HG03520 (cell line): ENCODE data around the gene SSBP4.
A peak's percentile ranks its signal among the peaks of the same experiment; 100 is the strongest.

Experiments
- ATAC-seq: cut with Tn5 transposase; IDR thresholded peaks from one replicate; pipeline ENCODE4 v1.9.1; 2021; ENCODE audit warnings: mild to moderate bottlenecking, moderate library complexity; ENCODE audit not compliant: unreplicated experiment

SSBP4 gene

GRCh38 chr19:18419699-18420460 lies 682 bp downstream of the SSBP4 start:
- ATAC-seq: peak; percentile 2

GRCh38 chr19:18420930-18421329 lies 1.7 kb downstream of the SSBP4 start:
- no peak for ATAC-seq

GRCh38 chr19:18421371-18421959 lies 2.3 kb downstream of the SSBP4 start:
- ATAC-seq: no peak

DNA sequence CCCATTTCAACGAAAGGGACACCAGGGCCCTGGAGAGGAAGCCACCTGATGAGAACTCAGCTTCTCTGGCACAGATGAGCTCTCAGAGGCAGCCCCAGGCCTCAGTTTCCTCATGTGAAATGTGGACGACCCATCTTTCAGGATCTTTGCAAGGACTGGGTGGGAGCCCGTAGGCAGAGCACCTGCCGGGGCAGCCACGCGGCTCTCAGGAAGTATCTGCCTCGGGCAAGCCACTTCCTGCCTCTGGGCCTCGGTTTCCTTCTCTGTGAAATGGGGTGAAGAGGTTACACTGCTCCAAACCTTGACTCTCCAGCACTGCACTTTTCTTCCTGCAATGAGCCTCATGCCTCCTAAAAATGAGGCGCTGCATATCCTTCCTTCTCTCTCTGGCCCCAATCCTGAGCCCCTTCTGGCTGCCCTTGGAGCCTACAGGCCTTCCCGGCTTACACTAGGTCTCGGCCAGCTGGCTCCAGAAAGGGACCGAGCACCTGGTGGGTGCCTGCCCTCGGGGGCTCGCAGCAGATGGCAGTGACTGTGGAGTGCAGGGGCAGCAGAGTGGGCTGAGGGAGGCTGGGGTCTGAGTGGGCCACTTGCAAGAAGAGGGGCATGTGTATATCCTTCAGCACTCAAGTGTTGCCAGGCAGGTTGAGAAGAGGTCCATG lies 3.5 kb downstream of the SSBP4 start:
- no peak for ATAC-seq

- no peak for ATAC-seq
Observed at GRCh38 chr19:18423258-18424020, 4.2 kb downstream of the SSBP4 start.

- no peak for ATAC-seq
Observed at GRCh38 chr19:18424122-18424889, 5.1 kb downstream of the SSBP4 start.

DNA sequence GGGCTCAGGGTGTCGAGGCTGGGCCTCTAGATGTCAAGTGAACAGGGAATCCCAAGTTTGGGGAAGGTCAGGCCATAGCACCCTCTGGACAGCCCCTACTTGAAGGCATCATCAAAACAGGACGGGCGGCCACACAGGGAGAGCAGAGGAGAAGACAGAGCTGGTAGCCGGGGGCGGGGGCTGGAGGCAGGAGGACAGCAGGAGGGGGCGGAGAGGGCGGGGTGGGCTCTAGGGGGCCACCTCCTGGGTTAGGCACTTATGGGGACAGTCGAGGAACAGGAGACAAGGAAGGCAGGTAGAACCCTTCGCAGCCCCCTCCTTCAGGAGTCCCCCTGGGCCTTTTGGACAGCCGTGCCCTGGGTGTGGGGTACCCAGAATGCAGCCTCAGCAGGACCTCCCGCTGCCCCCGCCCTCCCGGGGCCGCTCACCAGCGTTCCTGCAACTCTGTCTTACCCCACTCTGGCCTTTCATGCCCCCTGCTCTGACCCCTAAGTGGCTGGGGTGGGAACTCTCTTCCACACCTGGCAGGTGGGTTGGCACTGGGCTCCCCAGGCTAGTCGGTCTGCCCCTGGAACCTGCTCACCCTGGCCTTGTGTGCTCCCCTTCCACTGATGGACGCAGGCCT lies 5.8 kb downstream of the SSBP4 start:
- ATAC-seq: no peak

DNA sequence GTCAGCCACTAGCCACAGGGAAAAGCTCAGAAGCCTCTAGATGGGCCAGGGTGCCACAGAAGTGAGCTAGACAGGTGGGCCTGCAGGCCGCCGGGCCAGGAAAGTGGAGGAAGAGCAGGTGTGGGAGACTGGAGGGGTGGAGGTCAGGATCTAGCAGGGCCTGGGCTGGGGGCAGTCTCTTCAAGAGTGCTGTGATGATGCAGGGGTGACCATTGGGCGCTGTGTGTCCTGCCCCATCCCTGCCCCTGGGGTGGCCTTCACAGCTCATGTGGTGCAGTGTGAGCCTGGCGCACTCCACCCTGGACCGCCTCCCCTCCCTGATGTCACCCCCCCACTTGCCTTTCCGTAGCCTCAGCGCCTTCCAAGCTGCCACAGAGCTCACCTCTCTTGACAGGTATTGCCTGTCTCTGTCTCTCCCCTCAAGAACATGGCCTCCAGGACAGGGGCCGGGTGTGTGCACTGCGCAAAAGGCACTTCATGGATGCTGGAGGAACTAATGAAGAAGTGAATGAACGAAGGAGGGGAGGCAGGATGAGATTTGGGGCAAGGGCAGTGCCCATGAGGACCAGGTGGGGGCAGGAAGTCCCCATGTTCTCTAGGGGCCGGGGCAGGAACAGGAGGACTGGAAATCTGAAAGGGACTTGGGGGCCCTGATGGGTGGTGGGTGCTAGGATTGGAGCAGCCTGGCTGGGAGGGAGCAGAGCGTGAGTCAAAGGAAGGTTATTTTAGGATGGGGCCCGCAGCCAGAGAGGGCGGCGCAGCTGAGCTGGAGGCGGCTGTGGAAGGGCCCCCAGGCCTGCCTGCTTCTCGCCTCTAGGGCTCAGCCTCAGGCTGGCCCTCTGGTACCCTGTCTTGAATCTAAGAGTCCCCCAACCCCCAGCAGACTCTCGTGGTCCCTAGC lies 6.6 kb downstream of the SSBP4 start:
- ATAC-seq: no peak

DNA sequence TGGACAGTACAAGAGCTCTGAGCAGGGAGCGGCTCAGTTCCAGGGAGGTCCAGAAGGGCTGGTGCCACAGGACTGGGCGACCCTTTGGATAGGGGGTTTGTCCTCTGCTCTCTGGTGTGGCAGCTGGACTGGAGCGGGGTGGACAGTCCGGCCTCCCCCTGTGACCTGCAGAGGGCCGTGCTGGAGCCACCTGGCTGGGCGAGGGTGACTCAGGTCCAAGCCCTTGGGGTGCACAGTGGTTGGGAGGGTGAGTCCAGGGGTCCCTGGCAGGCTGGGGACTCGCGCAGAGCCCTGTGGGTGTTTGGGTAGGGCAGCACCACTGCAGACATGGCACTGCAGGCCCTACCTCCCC lies 7.2 kb downstream of the SSBP4 start:
- no peak for ATAC-seq

DNA sequence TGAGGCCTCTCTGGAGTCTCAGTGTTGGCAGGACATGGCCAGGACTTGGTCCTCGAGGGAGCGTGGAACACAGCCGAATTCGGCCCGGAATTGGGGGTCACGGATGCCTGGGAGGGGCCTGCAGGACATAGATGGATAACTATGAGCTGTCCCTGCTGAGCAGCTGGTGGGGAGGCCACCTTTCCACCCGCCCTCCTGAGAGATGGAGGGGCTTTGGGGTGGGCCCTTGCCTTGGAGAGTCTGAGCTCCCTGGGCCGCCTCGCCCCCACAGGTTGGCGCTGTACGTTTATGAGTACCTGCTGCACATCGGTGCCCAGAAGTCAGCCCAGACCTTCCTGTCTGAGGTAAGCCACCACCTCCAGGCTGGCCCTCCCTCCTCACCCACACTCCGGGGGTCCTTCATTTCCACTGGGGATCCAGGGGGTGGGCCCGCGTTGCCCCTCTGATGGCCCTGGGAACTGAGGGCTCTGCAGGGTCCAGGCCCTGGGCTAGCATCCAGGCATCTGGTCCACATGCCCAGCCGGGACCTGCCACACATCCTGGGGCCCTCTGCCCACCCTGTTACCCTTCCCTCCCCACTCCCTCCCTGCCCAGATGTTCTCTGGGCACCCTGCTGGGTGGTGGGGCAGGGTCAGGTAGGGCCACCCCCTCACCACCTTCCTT lies 8.0 kb downstream of the SSBP4 start:
- ATAC-seq: no peak

DNA sequence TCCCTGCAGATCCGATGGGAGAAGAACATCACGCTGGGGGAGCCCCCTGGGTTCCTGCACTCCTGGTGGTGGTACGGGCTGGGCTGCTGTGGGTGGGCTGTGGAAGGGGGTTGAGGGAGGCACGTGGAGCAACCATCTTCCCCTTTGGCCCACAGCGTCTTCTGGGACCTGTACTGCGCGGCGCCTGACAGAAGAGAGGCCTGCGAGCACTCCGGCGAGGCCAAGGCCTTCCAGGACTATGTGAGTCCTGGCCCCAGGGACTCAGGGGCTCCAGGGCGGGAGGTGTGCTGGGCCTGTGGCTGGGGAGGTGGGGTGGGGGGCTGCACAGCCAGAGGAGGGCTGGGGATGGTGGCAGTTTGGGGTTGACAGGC lies 8.5 kb downstream of the SSBP4 start:
- ATAC-seq: no peak

DNA sequence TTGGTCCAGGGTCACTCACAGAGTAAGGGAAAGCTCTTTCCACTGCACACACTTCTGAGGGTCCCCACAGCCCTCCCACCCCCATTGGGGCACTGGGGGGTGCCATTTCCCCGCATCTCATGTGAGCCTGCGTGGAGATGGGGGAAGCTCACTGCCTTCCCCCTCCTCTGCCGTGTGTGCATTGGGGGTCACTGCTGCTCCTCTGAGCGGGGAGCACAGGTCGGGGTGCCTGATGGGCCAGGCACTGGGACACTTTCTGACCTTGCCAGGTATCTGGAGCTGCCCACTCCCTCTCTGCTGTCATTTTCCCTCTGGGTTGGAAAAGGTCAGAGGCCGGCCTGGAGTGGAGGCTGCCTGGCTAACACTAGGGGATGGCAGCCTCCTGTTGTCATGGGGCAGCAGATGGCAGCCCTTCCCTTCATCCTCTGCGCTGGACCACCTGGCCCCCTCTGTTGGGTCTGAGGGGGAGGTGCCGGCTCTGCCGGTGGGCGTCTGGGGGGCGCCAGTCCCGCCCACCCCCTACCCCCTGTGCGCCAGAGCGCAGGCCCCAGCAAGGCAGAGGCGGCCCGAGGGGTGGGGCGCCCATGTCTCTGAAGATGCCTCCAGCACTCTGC lies 9.1 kb downstream of the SSBP4 start:
- ATAC-seq: no peak

DNA sequence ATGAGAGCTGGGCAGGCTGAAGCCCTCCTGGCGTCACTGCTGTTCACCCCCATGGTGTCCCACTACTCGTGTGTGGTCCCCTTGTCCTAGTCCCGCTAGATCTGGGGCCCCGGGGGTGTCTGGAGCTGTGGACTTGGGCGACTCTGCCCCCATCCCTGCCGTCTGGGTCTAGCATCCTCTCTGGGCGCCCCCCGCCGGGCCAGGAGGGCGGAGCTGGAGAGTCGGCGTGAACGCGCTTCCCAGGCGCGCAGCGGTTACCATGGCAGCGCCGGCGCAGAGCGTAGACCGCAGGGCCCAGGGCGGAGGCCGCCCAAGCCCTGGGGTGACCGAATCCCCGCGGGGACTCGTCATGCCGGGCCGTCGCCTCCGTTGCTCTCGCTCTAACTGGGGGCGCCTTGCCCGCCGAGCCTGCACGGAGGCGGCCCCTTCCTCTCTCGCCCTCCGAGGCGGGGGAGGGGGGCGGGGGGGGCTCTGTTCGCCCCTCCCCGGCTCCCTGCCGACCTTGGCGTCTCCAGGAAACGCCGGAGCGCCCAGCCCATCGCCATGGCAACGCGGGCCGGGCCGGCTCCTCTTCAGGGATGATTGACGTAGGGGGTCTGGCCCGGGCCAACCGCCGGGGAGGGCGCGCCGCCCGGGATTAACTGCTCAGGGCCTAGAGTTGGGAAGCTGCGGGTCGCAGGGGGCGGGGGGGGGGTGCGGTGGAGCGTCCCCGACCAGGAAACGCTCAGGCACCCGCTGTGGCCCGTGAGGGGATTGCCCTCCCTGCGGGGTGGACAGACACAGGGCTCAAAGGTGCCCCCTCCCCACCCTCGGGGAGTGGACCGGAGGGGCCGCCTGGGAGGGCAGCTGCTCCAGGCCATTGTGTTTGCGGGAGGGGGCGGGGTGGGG lies 9.8 kb downstream of the SSBP4 start:
- peak; percentile 63 for ATAC-seq

- ATAC-seq: no peak
Observed at GRCh38 chr19:18429717-18430416, 10.7 kb downstream of the SSBP4 start.

DNA sequence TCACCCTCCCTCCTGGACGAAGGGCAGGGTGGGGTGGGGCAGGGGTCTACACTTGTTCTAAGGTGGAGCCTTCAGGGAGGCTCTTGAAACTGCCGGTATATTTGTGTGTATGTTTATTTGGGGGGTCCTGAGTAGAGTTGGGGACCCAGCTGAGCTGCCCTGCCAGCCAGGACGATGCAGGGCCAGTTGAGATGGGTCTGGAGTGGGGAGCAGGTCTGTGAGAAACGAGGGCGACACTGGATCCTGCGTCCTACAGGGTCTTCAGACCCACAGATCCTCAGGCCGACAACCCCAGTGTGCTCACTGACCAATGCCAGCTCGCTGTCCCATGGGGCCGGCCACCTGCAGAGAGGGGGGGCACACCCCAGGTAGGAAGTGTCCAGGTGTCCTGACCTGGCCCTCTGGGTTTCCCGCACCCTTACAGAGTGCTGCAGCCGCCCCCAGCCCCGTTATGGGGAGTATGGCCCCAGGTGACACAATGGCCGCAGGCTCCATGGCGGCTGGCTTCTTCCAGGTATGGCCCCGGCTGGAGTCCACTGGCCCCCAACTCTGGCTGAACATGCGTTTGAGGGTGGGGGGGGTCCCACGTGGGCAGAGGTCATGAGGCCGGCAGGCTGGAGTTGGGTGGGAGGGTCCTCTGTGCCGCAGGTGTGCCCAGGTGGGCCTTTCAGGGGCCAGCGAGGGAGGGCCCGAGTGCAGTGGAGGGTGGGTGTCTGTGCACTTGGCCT lies 11.4 kb downstream of the SSBP4 start:
- ATAC-seq: no peak
